ENCODE measurements around the gene MYL4. TPM values are rescaled to one million over a fixed set of nuclear protein-coding genes. Genes with fewer than 3 reads are reported as not detected.

Gene MYL4
- total and polyA plus RNA-seq, 2 donors (not counting 3 experiments of a cell fraction or from before 2014, with no cell fraction given), result 2.0 to 2.1 TPM

- POLR2A ChIA-PET, result no interaction called here
- no peak for DNase-seq (ENCODE audit: low read depth, low spot score)
- no peak for FAIRE-seq
- TF ChIP-seq, protein P1, sequence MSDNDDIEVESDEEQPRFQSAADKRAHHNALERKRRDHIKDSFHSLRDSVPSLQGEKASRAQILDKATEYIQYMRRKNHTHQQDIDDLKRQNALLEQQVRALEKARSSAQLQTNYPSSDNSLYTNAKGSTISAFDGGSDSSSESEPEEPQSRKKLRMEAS (IDR thresholded peaks at IDR 0.05; ENCODE audit: insufficient read depth, insufficient read length), result no peak
- TF ChIP-seq POLR2AphosphoS5 (IDR thresholded peaks at IDR 0.05; ENCODE audit: insufficient read depth, low read depth, low read length) (no peak), FOS (IDR thresholded peaks at IDR 0.05; ENCODE audit: borderline replicate concordance, insufficient read depth, low read length) (no peak), GATA2 (IDR thresholded peaks at IDR 0.05; ENCODE audit: insufficient read depth, insufficient read length, low read depth, low read length) (no peak), EZH2 (IDR thresholded peaks at IDR 0.05; ENCODE audit: borderline replicate concordance, low read depth, low read length, severe bottlenecking) (no peak), CTCF (IDR thresholded peaks at IDR 0.05; ENCODE audit: extremely low read depth in 1 of 2, insufficient read depth in 1 of 2, low read depth in 1 of 2, low read length in 2 of 2) (no peak), JUN (IDR thresholded peaks at IDR 0.05; ENCODE audit: borderline replicate concordance, insufficient read depth, insufficient read length, low read depth) (no peak), POLR2A (IDR thresholded peaks at IDR 0.05; ENCODE audit: low read depth, low read length) (no peak), MYC (IDR thresholded peaks at IDR 0.05; ENCODE audit: low read depth, low read length) (no peak)
- no TSS peak for BruUV-seq (replicated peaks)
- Histone ChIP-seq H3K9me3 (replicated peaks; ENCODE audit: control insufficient read depth, insufficient read depth, low read length) (no peaks in the 10 kb centered on the region), H3K9me1 (replicated peaks; ENCODE audit: control insufficient read depth, extremely low read depth, insufficient read depth, low read length) (no peaks in the 10 kb centered on the region), H4K20me1 (replicated peaks; ENCODE audit: control insufficient read depth, extremely low read depth, insufficient read depth, low read length) (no peaks in the 10 kb centered on the region), H3K4me2 (ENCODE audit: insufficient read depth, low read length) (no peak overlapping the region), H3K27me3 (ENCODE audit: control insufficient read depth in 2 of 2, insufficient read depth in 2 of 2, low read length in 2 of 2) (no peaks in the 10 kb centered on the region), H3K9ac (replicated peaks; ENCODE audit: extremely low read depth, insufficient read depth, low read length) (no peak overlapping the region), H3K27ac (ENCODE audit: insufficient read depth, low read depth, low read length) (no peak overlapping the region), H3K79me2 (ENCODE audit: control insufficient read depth, insufficient read depth, low read length) (no peaks in the 10 kb centered on the region), H2AFZ (ENCODE audit: low read depth, low read length) (no peak overlapping the region), H3K36me3 (ENCODE audit: control insufficient read depth in 2 of 2, extremely low read depth in 1 of 2, insufficient read depth in 2 of 2, low read length in 2 of 2) (no peaks in the 10 kb centered on the region), H3K4me3 (replicated peaks in 1 of 3; ENCODE audit: insufficient read depth in 1 of 3, low read depth in 1 of 3, low read length in 3 of 3) (no peak overlapping the region), H3K4me1 (ENCODE audit: control insufficient read depth, extremely low read depth, insufficient read depth, low read length) (peaks cover 9% of the 10 kb centered on the region)
- intact Hi-C loops (cut with micrococcal nuclease) (no loop called here), dilution Hi-C loops (cut with MboI; ENCODE audit: extremely low pct_ligation_motif_present, low sequenced_read_pairs) (no loop called here)
- CTCF ChIA-PET, result no interaction called here
These were observed 63.3 kb downstream of the MYL4 start for GRCh38 chr17:47272491-47272890.

Data from endothelial cell of umbilical vein (primary cell).